ENCODE data around the gene FAM228A. TPM values are rescaled to one million over a fixed set of nuclear protein-coding genes. Genes with fewer than 3 reads are reported as not detected.

Gene FAM228A
- total RNA-seq, 1 donor from 2014 or later: 3.9 TPM

DNA sequence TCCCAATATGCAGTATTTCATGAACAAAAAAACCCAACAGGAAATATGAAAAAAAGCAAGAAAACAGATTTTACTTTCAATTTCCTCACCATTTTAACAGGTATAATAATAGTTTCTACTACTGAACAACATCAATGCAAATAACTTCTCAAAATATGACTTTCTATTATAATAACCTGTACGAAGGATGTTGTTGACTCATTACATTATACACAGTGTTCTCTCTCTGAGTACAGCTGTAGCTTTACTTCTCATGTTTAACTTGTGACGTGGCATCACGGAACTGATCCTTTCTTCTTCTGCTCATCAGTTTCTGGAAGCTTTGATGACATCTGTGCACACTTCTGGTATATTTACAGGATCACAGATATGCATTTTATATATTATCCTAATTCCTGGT lies 40.0 kb downstream of the FAM228A start:
- intact Hi-C loops (cut with DNase I): no loop called here
- DNase-seq (ENCODE audit: low spot score): no peak

GRCh38 chr2:24220554-24221291 lies 45.9 kb downstream of the FAM228A start:
- ATAC-seq (no peak), DNase-seq (ENCODE audit: low spot score) (no peak)
- intact Hi-C loops (cut with DNase I): no loop called here

More for the DNA sequence above, 40.0 kb downstream of the FAM228A start:
- no peak for ATAC-seq

DNA sequence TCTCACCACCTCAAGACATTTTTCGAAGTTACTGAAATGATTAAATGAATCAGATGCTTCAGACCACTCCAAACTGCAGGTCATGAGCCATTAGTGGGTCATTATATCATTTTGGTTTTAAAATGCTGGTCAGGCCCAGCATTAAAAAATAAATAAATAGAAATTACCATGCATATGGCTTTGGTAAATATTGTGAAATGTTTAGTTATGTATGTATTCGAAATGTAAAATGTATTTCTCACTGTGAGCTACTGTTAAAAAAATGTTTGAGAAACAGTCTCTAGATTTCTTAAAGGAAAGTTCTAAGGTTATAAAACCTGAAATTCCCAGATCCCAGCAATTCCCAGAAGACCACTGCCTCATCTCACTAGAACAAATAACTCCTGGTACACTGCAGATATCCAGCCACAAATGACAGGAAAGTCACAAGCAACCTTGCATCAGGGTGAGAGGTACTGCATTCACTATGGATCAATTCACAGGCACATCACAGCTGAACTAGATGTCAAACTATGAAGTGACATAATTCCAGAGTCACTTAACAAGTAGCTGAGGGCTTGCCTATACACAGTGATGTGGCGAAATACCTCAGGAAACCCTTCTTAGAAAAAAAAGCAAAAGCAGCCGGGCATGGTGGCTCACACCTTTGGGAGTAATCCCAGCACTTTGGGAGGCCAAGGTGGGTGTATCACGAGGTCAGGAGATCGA lies 46.6 kb downstream of the FAM228A start:
- intact Hi-C loops (cut with DNase I): no loop called here
- ATAC-seq (no peak), DNase-seq (ENCODE audit: low spot score) (no peak)

DNA sequence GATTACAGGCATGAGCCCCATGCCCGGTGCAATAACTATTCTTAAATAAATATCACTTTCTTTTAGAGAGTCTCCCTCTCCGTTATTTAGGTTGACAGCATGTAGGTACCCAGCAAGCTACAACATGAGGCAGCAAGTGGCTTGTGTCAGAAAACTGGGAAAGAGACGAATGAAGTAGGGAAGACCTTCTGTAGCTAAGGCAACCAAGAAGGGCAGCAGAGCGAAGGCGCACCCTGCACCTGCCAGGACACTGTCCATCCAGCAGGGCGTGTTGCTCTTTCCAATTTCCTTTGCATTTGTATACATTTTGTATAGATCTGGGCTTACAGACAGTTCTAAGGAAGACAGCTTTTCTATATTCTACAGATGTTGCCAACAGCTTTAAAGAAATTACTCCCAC lies 48.1 kb downstream of the FAM228A start:
- ATAC-seq (no peak), DNase-seq (ENCODE audit: low spot score) (no peak)
- intact Hi-C loops (cut with DNase I): no loop called here

- intact Hi-C loops (cut with DNase I): no loop called here
Measured at GRCh38 chr2:24225499-24226242, 50.8 kb downstream of the FAM228A start.

DNA sequence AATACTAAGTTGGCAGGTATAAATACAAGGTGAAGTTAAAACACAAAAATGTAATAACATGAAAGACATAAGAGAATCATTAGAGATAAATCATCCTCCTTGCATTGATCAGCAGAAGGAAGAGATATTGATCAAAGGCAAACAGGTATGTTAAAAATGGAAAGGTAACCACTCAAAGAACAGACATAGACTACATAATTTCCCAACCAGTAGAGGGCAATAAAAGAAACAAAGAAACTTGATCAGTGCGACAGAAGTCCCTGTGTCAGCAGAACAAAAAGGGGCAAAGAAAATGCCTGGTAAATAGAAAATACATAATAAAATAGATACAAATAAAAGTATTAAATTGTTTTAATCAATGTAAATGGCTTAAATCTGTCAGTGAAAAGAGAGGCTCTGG lies 53.6 kb downstream of the FAM228A start:
- no peak for ATAC-seq
- intact Hi-C loops (cut with DNase I): no loop called here
- no peak for DNase-seq (ENCODE audit: low spot score)

More at GRCh38 chr2:24225499-24226242, 50.8 kb downstream of the FAM228A start:
- ATAC-seq (no peak), DNase-seq (ENCODE audit: low spot score) (no peak)

DNA sequence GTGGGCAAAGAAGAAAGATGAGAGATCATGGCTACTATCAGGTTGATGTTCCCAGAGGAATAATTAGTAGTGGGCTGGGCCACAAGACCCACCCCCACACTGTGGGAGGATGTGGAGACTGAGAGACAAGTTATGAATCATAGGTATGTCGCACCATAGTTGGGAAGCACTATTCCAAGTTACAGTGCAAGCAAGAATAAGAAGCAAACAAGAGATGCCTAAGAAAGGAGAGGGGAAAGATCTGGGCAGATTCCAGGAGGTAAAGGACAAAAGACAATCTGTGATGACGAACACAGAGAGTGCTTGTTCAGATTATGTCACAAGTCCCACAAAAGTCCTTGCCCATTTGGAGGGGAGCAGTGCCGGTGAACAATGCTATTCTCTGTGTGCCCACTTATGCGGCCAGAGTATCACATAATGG lies 56.6 kb downstream of the FAM228A start:
- ATAC-seq: peak; percentile 83
- intact Hi-C loops (cut with DNase I): no loop called here
- DNase-seq (ENCODE audit: low spot score): no peak

DNA sequence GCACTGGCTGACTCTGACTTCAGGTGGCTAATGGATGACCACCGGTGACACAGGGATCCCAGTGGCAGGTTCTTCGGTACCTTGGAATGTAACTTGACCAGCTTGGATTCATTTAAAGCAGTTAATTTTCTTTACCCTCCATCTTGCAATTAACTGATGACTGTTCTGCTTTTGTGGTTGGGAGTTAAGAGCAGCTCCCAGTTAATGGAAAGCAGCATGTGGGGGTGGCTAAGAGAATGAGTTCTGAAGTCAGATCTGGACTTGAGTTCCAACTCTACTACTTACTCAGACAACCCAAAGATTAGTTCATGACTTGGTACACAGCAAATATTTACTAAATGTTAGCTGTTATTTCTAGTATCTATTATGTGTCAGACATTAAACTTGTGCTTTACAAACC lies 58.5 kb downstream of the FAM228A start:
- ATAC-seq (no peak), DNase-seq (ENCODE audit: low spot score) (no peak)
- intact Hi-C loops (cut with DNase I): no loop called here

DNA sequence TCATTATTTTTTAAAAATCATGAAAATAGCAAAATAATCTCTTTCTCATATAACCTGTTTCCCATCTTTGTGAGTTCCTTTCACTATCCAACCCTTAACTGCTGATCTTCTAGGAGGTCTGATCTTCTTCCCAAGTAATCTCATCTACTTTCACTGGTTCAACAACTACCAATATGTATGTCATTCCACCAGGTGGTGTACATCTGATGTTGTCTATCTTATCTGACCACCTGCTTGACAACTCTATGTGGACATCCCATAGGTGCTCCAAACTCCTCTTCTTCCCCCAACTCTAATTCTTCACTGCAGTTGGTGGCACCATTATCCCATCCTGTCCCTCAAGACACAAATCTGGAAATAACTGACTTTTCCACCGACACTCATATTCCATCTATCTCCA lies 62.5 kb downstream of the FAM228A start:
- no peak for ATAC-seq
- DNase-seq (ENCODE audit: low spot score): no peak
- intact Hi-C loops (cut with DNase I): no loop called here

- no peak for ATAC-seq
- intact Hi-C loops (cut with DNase I): no loop called here
- no peak for DNase-seq (ENCODE audit: low spot score)
Measured at GRCh38 chr2:24238158-24238557, 63.3 kb downstream of the FAM228A start.

DNA sequence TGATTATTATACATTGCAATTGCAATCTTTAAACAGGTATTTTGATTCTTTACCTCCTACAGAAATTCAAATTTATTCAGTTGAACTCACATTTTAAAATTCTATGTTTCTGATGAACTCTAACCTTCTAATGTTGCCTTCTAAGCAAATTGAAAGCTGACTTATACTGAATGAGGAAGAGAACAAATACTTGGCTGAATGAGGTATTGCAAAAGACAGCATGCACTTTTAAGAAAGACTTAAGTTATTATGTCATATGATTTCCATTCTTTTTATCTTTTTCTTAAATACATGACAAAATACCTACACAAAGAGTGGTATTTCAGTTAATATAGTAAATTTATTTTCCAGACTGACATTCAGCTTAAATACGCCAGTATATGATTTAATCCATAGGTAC lies 64.7 kb downstream of the FAM228A start:
- intact Hi-C loops (cut with DNase I): no loop called here
- ATAC-seq: no peak
- DNase-seq (ENCODE audit: low spot score): no peak

Other genes with a start within 250 kb of the FAM228A start
- gene ATAD2B, start 247.9 kb upstream of the FAM228A start, total RNA-seq: 42.2 TPM
- gene UBXN2A, start 234.6 kb upstream of the FAM228A start, total RNA-seq: 30.3 TPM
- 0.67 TPM for gene MFSD2B, start 165.0 kb upstream of the FAM228A start, total RNA-seq
- gene WDCP, start 127.7 kb upstream of the FAM228A start, total RNA-seq: 11.8 TPM
- gene FKBP1B, start 125.3 kb upstream of the FAM228A start, total RNA-seq: 11.1 TPM
- 62.5 TPM for gene SF3B6, start 98.7 kb upstream of the FAM228A start, total RNA-seq
- gene TP53I3, start 90.2 kb upstream of the FAM228A start, total RNA-seq: 25.3 TPM
- 1.5 TPM for gene PFN4, start 51.7 kb upstream of the FAM228A start, total RNA-seq
- gene FAM228B, start 51.6 kb upstream of the FAM228A start, total RNA-seq: 61.4 TPM
- gene ITSN2, start 185.5 kb downstream of the FAM228A start, total RNA-seq: 75.3 TPM